ENCODE measurements around the gene TRAPPC10.

DNA sequence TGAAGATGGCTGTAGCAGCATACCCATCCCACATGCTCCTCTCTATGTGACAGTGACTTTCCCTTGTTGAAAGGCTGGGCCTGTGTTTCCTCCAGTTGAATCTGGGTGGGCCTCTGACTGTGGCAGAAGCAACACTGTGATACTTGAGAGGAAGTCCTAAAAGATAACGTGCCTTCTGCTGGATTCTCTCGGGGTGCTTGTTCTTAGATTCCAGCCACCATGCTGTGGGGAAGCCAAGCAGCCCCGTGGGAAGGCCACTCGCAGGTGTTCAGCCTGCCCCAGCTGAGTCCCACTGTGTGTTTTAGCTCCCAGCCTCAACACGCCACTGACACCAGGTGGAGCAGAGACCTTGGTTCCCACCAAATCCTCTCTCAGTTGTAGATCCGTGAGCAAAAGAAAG lies 31.5 kb downstream of the TRAPPC10 start:
- TF ChIP-seq POLR2A (IDR thresholded peaks at IDR 0.05) (no peak), EP300 (IDR thresholded peaks at IDR 0.05) (no peak)
- TF ChIP-seq, protein P1, sequence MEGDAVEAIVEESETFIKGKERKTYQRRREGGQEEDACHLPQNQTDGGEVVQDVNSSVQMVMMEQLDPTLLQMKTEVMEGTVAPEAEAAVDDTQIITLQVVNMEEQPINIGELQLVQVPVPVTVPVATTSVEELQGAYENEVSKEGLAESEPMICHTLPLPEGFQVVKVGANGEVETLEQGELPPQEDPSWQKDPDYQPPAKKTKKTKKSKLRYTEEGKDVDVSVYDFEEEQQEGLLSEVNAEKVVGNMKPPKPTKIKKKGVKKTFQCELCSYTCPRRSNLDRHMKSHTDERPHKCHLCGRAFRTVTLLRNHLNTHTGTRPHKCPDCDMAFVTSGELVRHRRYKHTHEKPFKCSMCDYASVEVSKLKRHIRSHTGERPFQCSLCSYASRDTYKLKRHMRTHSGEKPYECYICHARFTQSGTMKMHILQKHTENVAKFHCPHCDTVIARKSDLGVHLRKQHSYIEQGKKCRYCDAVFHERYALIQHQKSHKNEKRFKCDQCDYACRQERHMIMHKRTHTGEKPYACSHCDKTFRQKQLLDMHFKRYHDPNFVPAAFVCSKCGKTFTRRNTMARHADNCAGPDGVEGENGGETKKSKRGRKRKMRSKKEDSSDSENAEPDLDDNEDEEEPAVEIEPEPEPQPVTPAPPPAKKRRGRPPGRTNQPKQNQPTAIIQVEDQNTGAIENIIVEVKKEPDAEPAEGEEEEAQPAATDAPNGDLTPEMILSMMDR (IDR thresholded peaks at IDR 0.05), result no peak
